DOHH2 (cell line): ENCODE data around the gene OR4D2.

Source experiments
- EZH2phosphoT487 ChIP-seq: fragments of 200-600 bp; sonication (generic); IDR thresholded peaks from 2 replicates; pipeline ENCODE4 v1.6.1; 2017; ENCODE audit warnings: borderline replicate concordance, mild to moderate bottlenecking, antibody characterized with exemption, low read length, moderate library complexity, mixed read lengths
- TF ChIP-seq, protein P1 (sequence below): fragments of 200-600 bp; sonication (generic); IDR thresholded peaks from one replicate; pipeline ENCODE4 v1.5.1; 2014; ENCODE audit warnings: antibody characterized with exemption, mild to moderate bottlenecking, low read depth, low read length; ENCODE audit not compliant: poor library complexity, severe bottlenecking

DNA sequence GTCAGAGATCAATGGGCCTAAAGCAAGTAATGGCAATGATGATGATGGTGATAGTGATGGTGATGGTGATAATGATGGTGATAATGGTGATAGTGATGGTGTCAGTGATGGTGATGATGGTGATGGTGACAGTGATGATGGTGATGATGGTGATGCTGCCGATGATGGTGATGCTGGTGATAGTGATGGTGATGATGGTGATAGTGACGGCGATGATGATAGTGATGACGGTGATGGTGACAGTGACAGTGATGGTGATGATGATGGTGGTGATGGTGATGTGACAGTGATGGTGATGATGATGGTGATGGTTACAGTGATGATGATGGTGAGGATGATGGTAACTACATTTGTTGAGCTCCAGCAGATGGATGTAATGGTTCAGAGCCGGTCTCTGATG, 49.4 kb upstream of the OR4D2 start:
- TF ChIP-seq, protein P1, sequence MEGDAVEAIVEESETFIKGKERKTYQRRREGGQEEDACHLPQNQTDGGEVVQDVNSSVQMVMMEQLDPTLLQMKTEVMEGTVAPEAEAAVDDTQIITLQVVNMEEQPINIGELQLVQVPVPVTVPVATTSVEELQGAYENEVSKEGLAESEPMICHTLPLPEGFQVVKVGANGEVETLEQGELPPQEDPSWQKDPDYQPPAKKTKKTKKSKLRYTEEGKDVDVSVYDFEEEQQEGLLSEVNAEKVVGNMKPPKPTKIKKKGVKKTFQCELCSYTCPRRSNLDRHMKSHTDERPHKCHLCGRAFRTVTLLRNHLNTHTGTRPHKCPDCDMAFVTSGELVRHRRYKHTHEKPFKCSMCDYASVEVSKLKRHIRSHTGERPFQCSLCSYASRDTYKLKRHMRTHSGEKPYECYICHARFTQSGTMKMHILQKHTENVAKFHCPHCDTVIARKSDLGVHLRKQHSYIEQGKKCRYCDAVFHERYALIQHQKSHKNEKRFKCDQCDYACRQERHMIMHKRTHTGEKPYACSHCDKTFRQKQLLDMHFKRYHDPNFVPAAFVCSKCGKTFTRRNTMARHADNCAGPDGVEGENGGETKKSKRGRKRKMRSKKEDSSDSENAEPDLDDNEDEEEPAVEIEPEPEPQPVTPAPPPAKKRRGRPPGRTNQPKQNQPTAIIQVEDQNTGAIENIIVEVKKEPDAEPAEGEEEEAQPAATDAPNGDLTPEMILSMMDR, result no peak
- no peak for TF ChIP-seq EZH2phosphoT487
